ENCODE data around the gene LCMT2.
A peak's percentile ranks its signal among the peaks of the same experiment; 100 is the strongest.

LCMT2 gene

GRCh38 chr15:43278869-43279268 lies 51.5 kb downstream of the LCMT2 start:
- TF ChIP-seq CTCF (IDR thresholded peaks at IDR 0.05): no peak
- no peaks in the 10 kb centered on the region for H3K36me3 Mint-ChIP-seq (ENCODE audit: low read depth)
- DNase-seq: no peak
- no peaks in the 10 kb centered on the region for H3K9me3 Mint-ChIP-seq
- H3K27me3 Mint-ChIP-seq (ENCODE audit: low read depth, poor library complexity): peaks cover 21% of the 10 kb centered on the region
- H3K27ac Mint-ChIP-seq: peak overlapping the region; percentile 49
- no peak overlapping the region for H3K4me3 Mint-ChIP-seq
- H3K4me1 Mint-ChIP-seq: peaks cover under 1% of the 10 kb centered on the region

- no peak overlapping the region for H3K4me3 Mint-ChIP-seq
- TF ChIP-seq CTCF (IDR thresholded peaks at IDR 0.05): no peak
- no peak for DNase-seq
- H3K36me3 Mint-ChIP-seq (ENCODE audit: low read depth): no peaks in the 10 kb centered on the region
- no peaks in the 10 kb centered on the region for H3K9me3 Mint-ChIP-seq
- no peak overlapping the region for H3K27ac Mint-ChIP-seq
- no peaks in the 10 kb centered on the region for H3K4me1 Mint-ChIP-seq
- H3K27me3 Mint-ChIP-seq (ENCODE audit: low read depth, poor library complexity): peaks cover 25% of the 10 kb centered on the region
Observed at GRCh38 chr15:43277901-43278300, 52.5 kb downstream of the LCMT2 start.

- DNase-seq: no peak
- Mint-ChIP-seq H3K36me3 (ENCODE audit: low read depth) (no peaks in the 10 kb centered on the region), H3K4me1 (no peaks in the 10 kb centered on the region), H3K4me3 (no peak overlapping the region), H3K27ac (no peak overlapping the region), H3K27me3 (ENCODE audit: low read depth, poor library complexity) (peaks cover 25% of the 10 kb centered on the region), H3K9me3 (peaks cover 3% of the 10 kb centered on the region)
- no peak for TF ChIP-seq CTCF (IDR thresholded peaks at IDR 0.05)
Observed at GRCh38 chr15:43277231-43277823, 53.0 kb downstream of the LCMT2 start.

GRCh38 chr15:43276563-43277200 lies 53.7 kb downstream of the LCMT2 start:
- Mint-ChIP-seq H3K4me1 (no peaks in the 10 kb centered on the region), H3K9me3 (peaks cover 9% of the 10 kb centered on the region), H3K36me3 (ENCODE audit: low read depth) (no peaks in the 10 kb centered on the region), H3K4me3 (no peak overlapping the region), H3K27me3 (ENCODE audit: low read depth, poor library complexity) (peaks cover 25% of the 10 kb centered on the region), H3K27ac (no peak overlapping the region)
- no peak for DNase-seq
- TF ChIP-seq CTCF (IDR thresholded peaks at IDR 0.05): no peak

GRCh38 chr15:43275740-43276562 lies 54.4 kb downstream of the LCMT2 start:
- Mint-ChIP-seq H3K27me3 (ENCODE audit: low read depth, poor library complexity) (peaks cover 27% of the 10 kb centered on the region), H3K27ac (no peak overlapping the region), H3K9me3 (peaks cover 10% of the 10 kb centered on the region), H3K4me3 (no peak overlapping the region), H3K4me1 (no peaks in the 10 kb centered on the region), H3K36me3 (ENCODE audit: low read depth) (no peaks in the 10 kb centered on the region)
- no peak for TF ChIP-seq CTCF (IDR thresholded peaks at IDR 0.05)
- DNase-seq: no peak
